ENCODE results near the gene SFI1.

- TF ChIP-seq CTCF (IDR thresholded peaks at IDR 0.05 in 2 of 3, conservative IDR thresholded peaks at IDR 0.05 in 1 of 3; ENCODE audit: borderline replicate concordance in 1 of 3, insufficient read depth in 1 of 3, low read depth in 2 of 3, low read length in 2 of 3) (no peak), SIN3A (IDR thresholded peaks at IDR 0.05; ENCODE audit: low read depth) (no peak), ATF3 (IDR thresholded peaks at IDR 0.05) (no peak), YY1 (IDR thresholded peaks at IDR 0.05; ENCODE audit: extremely low read depth, insufficient replicate concordance, low read depth, low read length) (no peak), SRF (IDR thresholded peaks at IDR 0.05; ENCODE audit: low read depth) (no peak), EZH2phosphoT487 (IDR thresholded peaks at IDR 0.05; ENCODE audit: borderline replicate concordance) (no peak), MAX (IDR thresholded peaks at IDR 0.05) (no peak), POLR2AphosphoS5 (IDR thresholded peaks at IDR 0.05; ENCODE audit: low read depth, low read length) (no peak)
Measured at GRCh38 chr22:31613286-31613903, 117.1 kb downstream of the SFI1 start.

Measured in HCT116 (cell line).